Measurements from ENCODE around the gene UBE2G2.

UBE2G2 gene

DNA sequence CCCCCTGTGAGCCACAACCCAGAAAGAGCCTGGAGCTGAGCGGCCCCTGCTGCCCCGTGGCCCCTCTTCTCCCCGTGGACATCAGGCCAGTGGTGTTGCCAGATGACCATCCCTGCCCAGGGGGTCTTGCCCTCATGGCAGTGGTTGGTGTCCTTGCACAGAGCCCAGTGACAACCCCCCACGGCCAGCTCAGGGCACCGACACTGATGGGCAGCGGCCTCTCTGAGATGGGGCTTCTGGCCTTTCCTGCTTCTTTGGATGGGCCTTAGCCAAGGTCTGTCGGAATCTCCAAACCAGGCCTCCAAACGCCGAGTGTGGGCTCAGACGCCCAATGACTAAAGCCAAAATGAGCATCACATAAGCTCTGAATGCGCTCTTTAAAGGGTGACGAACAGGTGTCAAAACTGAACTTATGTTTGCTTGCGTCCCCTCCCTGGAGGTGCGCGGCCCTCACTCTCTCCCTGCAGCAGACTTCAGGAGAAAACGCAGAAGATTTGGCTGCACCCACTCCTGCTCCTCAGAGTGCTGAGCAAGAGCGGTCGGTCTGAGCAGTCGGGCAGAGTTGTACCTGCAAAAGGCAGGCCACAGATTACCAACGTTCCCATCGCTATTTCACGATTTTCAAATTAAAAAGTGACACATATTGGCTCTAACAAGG, 41.9 kb downstream of the UBE2G2 start:
- no peak for TF ChIP-seq GLIS3 (CRISPR knock-in tag; IDR thresholded peaks at IDR 0.05)
- no peak for TF ChIP-seq CSDC2 (CRISPR knock-in tag; IDR thresholded peaks at IDR 0.05)
- no peak for TF ChIP-seq TCF4 (CRISPR knock-in tag; IDR thresholded peaks at IDR 0.05; ENCODE audit: borderline replicate concordance)
- ATAC-seq: no peak

- no peak for ATAC-seq
- no peak for TF ChIP-seq POU6F1 (CRISPR knock-in tag; IDR thresholded peaks at IDR 0.05; ENCODE audit: borderline replicate concordance, low read depth)
- no peak for TF ChIP-seq CSDC2 (CRISPR knock-in tag; IDR thresholded peaks at IDR 0.05)
Observed at GRCh38 chr21:44758781-44759627, 42.6 kb downstream of the UBE2G2 start.

GRCh38 chr21:44758141-44758561, 43.5 kb downstream of the UBE2G2 start:
- ATAC-seq: no peak
- TF ChIP-seq ZNF8 (CRISPR knock-in tag; IDR thresholded peaks at IDR 0.05) (no peak), PPARA (CRISPR knock-in tag; IDR thresholded peaks at IDR 0.05; ENCODE audit: borderline replicate concordance) (no peak), CSRNP3 (CRISPR knock-in tag; IDR thresholded peaks at IDR 0.05) (no peak), RARB (CRISPR knock-in tag; IDR thresholded peaks at IDR 0.05) (no peak), SNAI2 (CRISPR knock-in tag; IDR thresholded peaks at IDR 0.05) (no peak), CREB5 (CRISPR knock-in tag; IDR thresholded peaks at IDR 0.05; ENCODE audit: low read depth) (no peak), GLIS3 (CRISPR knock-in tag; IDR thresholded peaks at IDR 0.05) (no peak), OSR1 (CRISPR knock-in tag; IDR thresholded peaks at IDR 0.05) (no peak), ZNF565 (CRISPR knock-in tag; conservative IDR thresholded peaks at IDR 0.05; ENCODE audit: low read depth) (no peak), CSDC2 (CRISPR knock-in tag; IDR thresholded peaks at IDR 0.05) (no peak), ZNF70 (CRISPR knock-in tag; IDR thresholded peaks at IDR 0.05) (no peak), ZFP3 (CRISPR knock-in tag; IDR thresholded peaks at IDR 0.05) (no peak), ARNTL (CRISPR knock-in tag; IDR thresholded peaks at IDR 0.05; ENCODE audit: borderline replicate concordance, low read depth) (no peak), POU6F1 (CRISPR knock-in tag; IDR thresholded peaks at IDR 0.05; ENCODE audit: borderline replicate concordance, low read depth) (no peak), ZC3H10 (CRISPR knock-in tag; IDR thresholded peaks at IDR 0.05) (no peak), TOX (CRISPR knock-in tag; IDR thresholded peaks at IDR 0.05; ENCODE audit: borderline replicate concordance) (no peak), BACH2 (CRISPR knock-in tag; IDR thresholded peaks at IDR 0.05; ENCODE audit: borderline replicate concordance) (no peak)

DNA sequence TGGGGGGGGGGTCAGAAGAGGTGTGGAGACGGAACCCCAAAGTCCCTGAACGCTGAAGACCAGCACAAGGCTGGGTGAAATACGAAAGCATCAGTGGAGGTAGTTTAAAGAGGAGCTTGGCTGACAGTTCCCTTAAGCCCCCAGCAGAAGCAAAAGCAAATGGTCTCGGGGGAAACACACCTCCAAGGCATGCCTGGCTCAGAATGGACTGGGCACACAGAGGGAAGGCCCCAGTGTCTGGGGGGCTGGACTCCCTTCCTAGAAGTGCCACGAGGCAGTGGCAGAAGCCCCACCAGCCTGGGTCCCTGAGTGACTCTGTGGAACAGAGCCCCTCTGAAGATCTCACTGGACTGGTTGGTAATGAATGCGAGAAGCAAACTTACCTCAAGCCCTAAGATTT, 43.9 kb downstream of the UBE2G2 start:
- TF ChIP-seq ARNTL (CRISPR knock-in tag; IDR thresholded peaks at IDR 0.05; ENCODE audit: borderline replicate concordance, low read depth) (no peak), CSDC2 (CRISPR knock-in tag; IDR thresholded peaks at IDR 0.05) (no peak), CREB5 (CRISPR knock-in tag; IDR thresholded peaks at IDR 0.05; ENCODE audit: low read depth) (no peak), ESRRG (CRISPR knock-in tag; IDR thresholded peaks at IDR 0.05) (no peak), ZC3H10 (CRISPR knock-in tag; IDR thresholded peaks at IDR 0.05) (no peak), ZNF8 (CRISPR knock-in tag; IDR thresholded peaks at IDR 0.05) (no peak), ZNF565 (CRISPR knock-in tag; conservative IDR thresholded peaks at IDR 0.05; ENCODE audit: low read depth) (no peak), TCF4 (CRISPR knock-in tag; IDR thresholded peaks at IDR 0.05; ENCODE audit: borderline replicate concordance) (no peak), RARB (CRISPR knock-in tag; IDR thresholded peaks at IDR 0.05) (no peak), POU6F1 (CRISPR knock-in tag; IDR thresholded peaks at IDR 0.05; ENCODE audit: borderline replicate concordance, low read depth) (no peak), OSR1 (CRISPR knock-in tag; IDR thresholded peaks at IDR 0.05) (no peak), TSHZ2 (CRISPR knock-in tag; IDR thresholded peaks at IDR 0.05) (no peak), GLIS3 (CRISPR knock-in tag; IDR thresholded peaks at IDR 0.05) (no peak), PPARA (CRISPR knock-in tag; IDR thresholded peaks at IDR 0.05; ENCODE audit: borderline replicate concordance) (no peak), BACH2 (CRISPR knock-in tag; IDR thresholded peaks at IDR 0.05; ENCODE audit: borderline replicate concordance) (no peak)
- no peak for ATAC-seq

All from SK-N-SH treated with all-trans-retinoic acid at 6 μM for 48 hours (cell line).